HS-5 (cell line): ENCODE data around the gene ACTN1.

Experiments
- DNase-seq: peaks from one replicate; pipeline ENCODE4 v3.0.0-alpha.2; 2012; ENCODE audit warnings: low read depth

ACTN1 gene

GRCh38 chr14:68888883-68889282, 90.2 kb downstream of the ACTN1 start:
- no peak for DNase-seq

- no peak for DNase-seq
These were observed 90.9 kb downstream of the ACTN1 start for GRCh38 chr14:68888025-68888850.

GRCh38 chr14:68886109-68886434, 93.0 kb downstream of the ACTN1 start:
- no peak for DNase-seq

- DNase-seq: no peak
These were observed 93.6 kb downstream of the ACTN1 start for GRCh38 chr14:68885226-68886108.

GRCh38 chr14:68884031-68885030, 94.8 kb downstream of the ACTN1 start:
- DNase-seq: peak; percentile 59

GRCh38 chr14:68882235-68882634, 96.9 kb downstream of the ACTN1 start:
- DNase-seq: no peak

GRCh38 chr14:68881396-68881795, 97.7 kb downstream of the ACTN1 start:
- no peak for DNase-seq

- DNase-seq: no peak
These were observed 98.5 kb downstream of the ACTN1 start for GRCh38 chr14:68880581-68881105.

- DNase-seq: no peak
These were observed 99.1 kb downstream of the ACTN1 start for GRCh38 chr14:68879841-68880575.

GRCh38 chr14:68879321-68879781, 99.8 kb downstream of the ACTN1 start:
- no peak for DNase-seq

GRCh38 chr14:68878908-68879307, 100.2 kb downstream of the ACTN1 start:
- no peak for DNase-seq

- no peak for DNase-seq
These were observed 101.0 kb downstream of the ACTN1 start for GRCh38 chr14:68877993-68878575.

- no peak for DNase-seq
These were observed 102.1 kb downstream of the ACTN1 start for GRCh38 chr14:68876976-68877375.

GRCh38 chr14:68874746-68875155, 104.4 kb downstream of the ACTN1 start:
- no peak for DNase-seq

- no peak for DNase-seq
These were observed 105.7 kb downstream of the ACTN1 start for GRCh38 chr14:68873376-68873775.

- DNase-seq: no peak
These were observed 107.7 kb downstream of the ACTN1 start for GRCh38 chr14:68871392-68871791.

- no peak for DNase-seq
These were observed 112.0 kb downstream of the ACTN1 start for GRCh38 chr14:68866991-68867533.

- no peak for DNase-seq
These were observed 113.6 kb downstream of the ACTN1 start for GRCh38 chr14:68865542-68865941.

GRCh38 chr14:68864361-68864750, 114.7 kb downstream of the ACTN1 start:
- no peak for DNase-seq
